NCI-H1417 treated with DMSO at 0.1 percent for 48 hours (cell line): Measurements from ENCODE around the gene ATRN.
"Not testable (repeated sequence)": the region's sequence is repeated elsewhere in the genome, so short reads cannot be mapped to it uniquely, and the experiment has no call there.

Experiments used
- DNase-seq: peaks from one replicate; lab custom pipeline; 2025; lab: John Stamatoyannopoulos, UW

The ATRN gene

GRCh38 chr20:3470627-3471396, at the start of gene ATRN:
Gene ATRN (plus strand): TSS chr20:3471018. CDS start chr20:3471108, 90 bp downstream.
- DNase-seq: peak; percentile 39

GRCh38 chr20:3421985-3422384, 48.8 kb upstream of the ATRN start:
- no peak for DNase-seq

DNA sequence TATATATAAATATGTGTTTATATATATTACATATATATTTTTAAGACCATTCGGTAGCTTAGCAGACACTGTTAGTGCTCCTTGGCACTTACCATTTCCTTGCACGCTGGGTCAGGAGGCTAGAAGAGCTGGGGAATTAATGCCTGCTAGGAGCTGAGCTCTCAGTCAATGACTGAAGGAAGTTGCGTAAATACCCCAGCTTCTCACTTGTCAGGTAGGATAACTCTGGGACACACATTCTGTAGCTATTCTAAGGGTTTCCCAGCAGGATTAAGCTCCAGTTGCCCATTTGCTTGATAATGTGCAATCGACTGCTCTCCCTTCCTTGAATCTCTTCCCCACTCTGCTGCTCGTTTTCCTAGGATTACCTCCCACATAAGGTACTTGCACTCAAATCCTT, 47.7 kb upstream of the ATRN start:
- DNase-seq: no peak

- not testable (repeated sequence) for DNase-seq
Measured at GRCh38 chr20:3426766-3427165, 44.1 kb upstream of the ATRN start.

DNA sequence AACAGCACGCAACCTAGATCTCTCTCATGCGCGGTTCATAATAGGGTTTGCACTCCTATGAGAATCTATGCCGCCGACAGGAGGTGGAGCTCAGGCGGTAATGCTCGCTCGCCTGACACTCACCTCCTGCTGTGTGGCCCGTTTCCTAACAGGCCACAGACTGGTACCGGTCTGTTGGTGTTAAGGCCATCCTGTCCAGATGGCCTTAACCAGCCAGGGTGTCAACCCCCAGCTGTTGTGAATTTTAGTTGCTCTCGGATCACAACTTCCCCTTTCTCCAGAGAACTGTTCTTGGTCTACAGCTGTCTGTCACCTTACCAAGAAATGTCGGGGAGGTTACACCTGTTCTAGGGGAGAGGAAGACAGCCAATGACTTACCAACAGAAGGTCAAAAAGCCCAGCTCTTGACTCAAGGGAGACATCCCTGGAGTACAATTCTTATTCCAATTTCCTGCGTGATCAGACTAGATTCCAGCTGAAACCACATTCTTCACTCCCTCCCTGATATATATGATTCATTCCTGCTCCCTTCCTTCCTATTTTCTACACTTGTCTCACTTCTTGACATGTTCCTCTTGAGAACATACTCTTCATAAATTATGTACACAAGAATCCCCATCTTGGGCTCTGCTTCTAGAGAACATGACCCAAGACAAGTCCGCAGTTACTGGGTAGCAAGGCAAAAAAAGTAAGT, 40.3 kb upstream of the ATRN start:
- DNase-seq: no peak

GRCh38 chr20:3431109-3431508, 39.7 kb upstream of the ATRN start:
- DNase-seq: no peak

DNA sequence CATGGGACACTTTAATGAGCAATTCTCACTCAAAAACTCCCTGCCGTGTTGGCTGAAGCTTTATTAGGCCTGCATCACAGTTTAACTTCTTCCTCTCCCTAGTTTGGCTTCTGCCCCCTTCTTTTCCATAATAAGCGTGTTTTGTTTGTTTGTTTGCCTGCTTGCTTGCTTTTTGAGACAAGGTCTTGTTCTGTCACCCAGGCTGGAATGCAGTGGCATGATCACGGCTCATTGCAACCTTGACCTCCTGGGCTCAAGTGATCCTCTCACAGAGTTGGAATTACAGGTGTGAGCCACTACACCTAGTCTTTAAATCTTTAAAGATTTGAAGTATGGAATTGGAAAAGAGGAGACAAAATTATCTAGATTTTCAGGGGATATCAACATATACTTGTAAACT, 38.0 kb upstream of the ATRN start:
- no peak for DNase-seq

GRCh38 chr20:3433744-3434143, 37.1 kb upstream of the ATRN start:
- DNase-seq: no peak

DNA sequence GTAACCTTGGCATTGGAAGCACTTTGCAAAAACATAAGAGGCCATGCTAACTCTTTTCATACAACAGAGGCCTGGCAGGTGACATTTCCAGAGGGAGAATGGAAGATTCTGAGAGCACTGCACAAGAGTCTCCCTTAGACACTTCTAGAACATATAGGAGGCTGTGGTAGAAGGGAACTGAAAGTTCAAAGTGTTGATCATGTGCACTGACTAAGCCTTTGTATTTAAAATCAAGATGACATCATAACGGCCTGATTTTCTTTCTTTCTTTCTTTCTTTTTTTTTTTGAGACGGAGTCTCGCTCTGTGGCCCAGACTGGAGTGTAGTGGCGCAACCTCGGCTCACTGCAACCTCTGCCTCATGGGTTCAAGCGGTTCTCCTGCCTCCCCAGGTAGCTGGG, 36.6 kb upstream of the ATRN start:
- no peak for DNase-seq

GRCh38 chr20:3436864-3437574, 33.8 kb upstream of the ATRN start:
- no peak for DNase-seq

- DNase-seq: no peak
Measured at GRCh38 chr20:3446779-3447178, 24.0 kb upstream of the ATRN start.

DNA sequence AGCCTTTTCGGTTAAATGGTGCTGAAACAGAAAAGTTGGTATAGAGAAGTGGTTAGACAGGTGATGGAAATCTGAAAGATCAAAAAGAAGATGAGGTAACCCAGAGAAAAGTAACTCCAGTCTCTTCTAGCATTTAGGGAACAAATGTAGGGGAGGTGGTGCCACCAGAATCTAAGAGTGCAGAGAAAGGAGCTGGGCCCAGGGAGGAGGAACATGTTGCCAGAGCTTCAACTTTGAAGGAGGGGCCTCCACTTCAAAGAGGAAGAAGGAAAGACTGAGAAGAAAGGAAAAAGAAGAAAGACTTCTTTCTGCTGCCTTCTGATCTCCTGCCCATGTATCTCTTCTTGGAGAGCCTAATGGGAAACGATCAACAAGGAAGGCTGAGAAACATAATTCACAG, 23.5 kb upstream of the ATRN start:
- no peak for DNase-seq

GRCh38 chr20:3449319-3449718, 21.5 kb upstream of the ATRN start:
- DNase-seq: no peak

DNA sequence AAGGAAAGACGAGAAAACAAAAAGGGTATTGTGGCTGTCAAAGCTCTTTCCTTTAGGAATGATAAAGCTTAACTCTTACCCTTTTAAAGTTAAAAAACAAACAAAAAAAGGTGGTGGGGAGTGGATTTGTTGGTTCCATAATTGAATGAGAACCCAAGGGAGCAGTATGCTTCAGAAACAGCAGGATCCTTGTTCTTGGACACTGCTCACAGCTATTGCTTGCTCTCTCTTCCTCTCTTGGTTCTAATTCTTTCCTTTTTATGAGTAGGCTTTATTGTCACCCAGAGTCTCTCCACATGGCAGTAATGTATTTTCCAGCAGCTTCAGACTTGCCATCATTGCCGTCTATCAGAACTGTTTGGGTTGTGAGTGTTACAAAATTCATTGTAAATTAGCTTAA, 18.7 kb upstream of the ATRN start:
- no peak for DNase-seq

DNA sequence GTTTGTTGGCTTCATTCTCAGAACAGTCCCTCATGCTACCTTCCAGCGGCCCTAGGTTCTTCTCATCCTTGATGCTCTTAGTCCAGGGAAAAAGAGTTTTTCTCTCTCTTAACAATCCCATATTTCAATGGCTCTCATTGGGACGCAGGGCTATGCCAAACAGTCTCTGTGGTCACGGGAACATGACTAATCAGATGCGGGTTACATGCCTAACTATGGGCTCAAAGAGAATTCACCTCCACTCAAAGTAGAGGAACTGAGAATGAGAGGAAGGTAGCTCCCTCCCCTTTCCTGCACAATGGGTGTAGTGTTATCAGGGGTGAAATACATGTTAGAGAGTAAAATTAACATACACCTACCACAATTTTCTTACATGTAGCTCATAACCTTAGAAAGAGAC, 18.1 kb upstream of the ATRN start:
- DNase-seq: no peak

- no peak for DNase-seq
Measured at GRCh38 chr20:3454831-3455230, 16.0 kb upstream of the ATRN start.

GRCh38 chr20:3456648-3457047, 14.2 kb upstream of the ATRN start:
- no peak for DNase-seq

- DNase-seq: no peak
Measured at GRCh38 chr20:3459881-3460307, 10.9 kb upstream of the ATRN start.

GRCh38 chr20:3461211-3461771, 9.5 kb upstream of the ATRN start:
- no peak for DNase-seq

DNA sequence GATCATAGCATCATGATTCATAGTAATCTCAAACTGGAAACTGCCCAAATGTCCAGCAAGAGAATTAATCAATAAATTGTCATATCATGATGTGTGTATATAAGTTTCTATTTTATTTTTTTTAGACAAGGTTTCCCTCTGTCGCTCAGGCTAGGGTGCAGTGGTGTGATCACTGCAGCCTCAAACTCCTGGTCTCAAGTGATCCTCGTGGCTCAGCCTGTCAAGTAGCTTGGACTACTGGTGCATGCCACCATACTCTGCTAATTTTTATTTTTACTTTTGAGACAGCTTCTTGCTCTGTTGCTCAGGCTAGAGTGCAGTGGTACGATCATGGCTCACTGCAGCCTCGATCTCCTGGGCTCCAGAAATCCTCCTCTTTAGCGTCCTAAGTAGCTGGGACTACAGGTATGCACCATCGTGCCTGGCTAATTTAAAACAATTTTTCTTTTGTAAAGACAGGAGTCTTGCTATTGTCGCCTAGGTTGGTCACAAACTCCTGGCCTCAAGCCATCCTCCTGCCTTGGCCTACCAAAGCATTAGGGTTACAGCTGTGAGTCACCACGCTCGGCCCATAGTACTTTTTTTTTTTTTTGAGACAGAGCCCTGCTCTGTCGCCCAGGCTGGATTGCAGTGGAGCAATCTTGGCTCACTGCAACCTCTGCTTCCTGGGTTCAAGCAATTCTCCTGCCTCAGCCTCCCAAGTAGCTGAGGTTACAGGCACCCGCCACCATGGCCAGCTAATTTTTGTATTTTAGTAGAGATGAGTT, 8.7 kb upstream of the ATRN start:
- DNase-seq: no peak

GRCh38 chr20:3464166-3464565, 6.7 kb upstream of the ATRN start:
- no peak for DNase-seq

DNA sequence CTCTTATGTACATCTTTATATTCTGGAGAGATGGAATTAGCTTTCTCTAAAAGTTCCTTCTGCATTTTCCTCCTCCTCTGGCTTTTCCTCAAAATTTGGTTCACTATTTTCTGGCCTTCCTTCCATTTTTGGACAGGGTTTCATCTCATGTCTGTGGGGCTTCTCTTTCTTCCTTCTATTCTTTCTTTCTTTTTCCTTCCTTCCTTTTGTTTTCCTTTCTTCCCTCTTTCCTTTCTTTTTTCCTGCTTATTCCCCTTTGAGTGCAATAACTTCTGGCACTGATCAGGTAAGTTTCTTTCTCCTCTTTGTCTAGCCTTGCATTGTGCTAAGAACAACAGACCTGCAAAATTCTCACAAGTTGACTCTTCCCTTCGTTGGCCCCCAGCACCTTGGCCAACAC, 5.5 kb upstream of the ATRN start:
- no peak for DNase-seq
